RWPE2 (cell line): ENCODE data around the gene TRAK1.
A peak's percentile ranks its signal among the peaks of the same experiment; 100 is the strongest.

Experiments used
- ATAC-seq: fragments of 200-7000 bp; cut with Tn5 transposase; 3 replicates; pipeline ENCODE4 v1.9.1; 2021; ENCODE audit warnings: low read depth
- DNase-seq: peaks from one replicate; pipeline ENCODE4 v3.0.0-alpha.2; 2020; ENCODE audit warnings: low spot score
- H3K27ac ChIP-seq: fragments of 450-650 bp; 2 replicates; pipeline ENCODE4 v1.5.1; 2017; ENCODE audit warnings: mild to moderate bottlenecking; ENCODE audit not compliant: poor library complexity, severe bottlenecking
- H3K27me3 ChIP-seq: fragments of 250-450 bp; sonication (Bioruptor Pico); 2 replicates; pipeline ENCODE4 v1.5.1; 2021; ENCODE audit warnings: mild to moderate bottlenecking, moderate library complexity; ENCODE audit not compliant: insufficient read depth, poor library complexity, severe bottlenecking
- H3K36me3 ChIP-seq: fragments of 250-450 bp; sonication (Bioruptor Pico); 2 replicates; pipeline ENCODE4 v1.5.1; 2020; ENCODE audit warnings: low read depth, mild to moderate bottlenecking, moderate library complexity
- H3K4me1 ChIP-seq: fragments of 250-450 bp; sonication (Bioruptor Pico); 2 replicates; pipeline ENCODE4 v1.5.1; 2021; ENCODE audit warnings: mild to moderate bottlenecking, moderate library complexity; ENCODE audit not compliant: insufficient read depth, poor library complexity, severe bottlenecking
- H3K4me3 ChIP-seq: fragments of 250-450 bp; sonication (Bioruptor Pico); 2 replicates; pipeline ENCODE4 v1.5.1; 2021; ENCODE audit warnings: mild to moderate bottlenecking, moderate library complexity; ENCODE audit not compliant: severe bottlenecking
- H3K9me3 ChIP-seq: fragments of 250-450 bp; sonication (Bioruptor Pico); 2 replicates; pipeline ENCODE4 v1.5.1; 2021; ENCODE audit warnings: mild to moderate bottlenecking, moderate library complexity; ENCODE audit not compliant: severe bottlenecking
- TF ChIP-seq, protein P1 (sequence below): fragments of 450-650 bp; IDR thresholded peaks from one replicate; pipeline ENCODE4 v1.5.1; 2017; ENCODE audit warnings: mild to moderate bottlenecking, moderate library complexity; ENCODE audit not compliant: poor library complexity, severe bottlenecking

TRAK1 gene

DNA sequence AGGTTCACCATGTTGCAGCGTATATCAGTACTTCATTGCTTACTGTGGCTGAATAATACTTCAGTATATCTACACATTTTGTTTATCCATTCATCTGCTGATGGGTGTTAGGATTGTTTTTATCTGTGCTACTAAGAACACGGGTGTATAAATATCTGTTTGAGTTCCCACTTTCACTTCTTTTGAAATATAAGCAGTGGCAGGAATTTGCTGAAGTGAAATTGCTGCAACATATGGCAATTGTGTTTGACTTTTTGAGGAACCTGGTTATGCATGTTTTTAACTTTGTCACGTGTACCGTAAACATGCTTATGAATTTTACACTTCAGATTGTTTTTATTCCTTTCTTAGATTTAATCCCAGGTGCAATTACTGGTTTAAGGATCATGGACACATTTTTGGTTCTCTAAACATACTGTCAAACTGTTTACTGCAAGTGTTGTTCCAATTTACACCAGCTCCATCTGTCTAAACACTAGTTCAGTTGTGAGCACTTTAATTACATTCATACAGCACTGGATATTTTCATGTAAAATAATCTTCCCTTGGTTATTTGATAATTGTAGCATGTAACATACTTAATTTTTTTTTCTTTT, 23.1 kb downstream of the TRAK1 start:
- Histone ChIP-seq H3K4me3 (no peak overlapping the region), H3K36me3 (no peaks in the 10 kb centered on the region), H3K27me3 (no peaks in the 10 kb centered on the region), H3K9me3 (no peaks in the 10 kb centered on the region), H3K27ac (no peak overlapping the region), H3K4me1 (peaks cover 24% of the 10 kb centered on the region)
- ATAC-seq (no peak), DNase-seq (no peak)
- TF ChIP-seq, protein P1, sequence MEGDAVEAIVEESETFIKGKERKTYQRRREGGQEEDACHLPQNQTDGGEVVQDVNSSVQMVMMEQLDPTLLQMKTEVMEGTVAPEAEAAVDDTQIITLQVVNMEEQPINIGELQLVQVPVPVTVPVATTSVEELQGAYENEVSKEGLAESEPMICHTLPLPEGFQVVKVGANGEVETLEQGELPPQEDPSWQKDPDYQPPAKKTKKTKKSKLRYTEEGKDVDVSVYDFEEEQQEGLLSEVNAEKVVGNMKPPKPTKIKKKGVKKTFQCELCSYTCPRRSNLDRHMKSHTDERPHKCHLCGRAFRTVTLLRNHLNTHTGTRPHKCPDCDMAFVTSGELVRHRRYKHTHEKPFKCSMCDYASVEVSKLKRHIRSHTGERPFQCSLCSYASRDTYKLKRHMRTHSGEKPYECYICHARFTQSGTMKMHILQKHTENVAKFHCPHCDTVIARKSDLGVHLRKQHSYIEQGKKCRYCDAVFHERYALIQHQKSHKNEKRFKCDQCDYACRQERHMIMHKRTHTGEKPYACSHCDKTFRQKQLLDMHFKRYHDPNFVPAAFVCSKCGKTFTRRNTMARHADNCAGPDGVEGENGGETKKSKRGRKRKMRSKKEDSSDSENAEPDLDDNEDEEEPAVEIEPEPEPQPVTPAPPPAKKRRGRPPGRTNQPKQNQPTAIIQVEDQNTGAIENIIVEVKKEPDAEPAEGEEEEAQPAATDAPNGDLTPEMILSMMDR: no peak

DNA sequence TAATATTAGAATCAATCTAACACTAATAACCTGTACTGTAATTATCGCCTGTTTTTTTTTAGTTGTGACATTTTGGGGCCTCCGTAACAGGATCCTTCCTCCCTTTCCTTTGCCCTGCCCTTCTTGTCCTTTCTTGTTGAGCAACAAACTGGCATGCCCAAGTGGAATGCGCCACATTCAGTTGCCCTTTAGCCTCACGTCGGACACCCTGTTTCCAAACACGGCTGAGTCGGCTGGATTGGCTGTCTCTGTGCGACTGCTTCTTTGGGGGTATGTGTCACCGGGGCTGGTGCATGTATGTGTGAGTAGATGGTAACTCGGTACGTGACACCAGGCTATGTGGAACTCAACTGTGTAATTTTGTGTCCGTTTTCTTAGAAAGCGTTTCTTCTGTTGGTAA, 24.1 kb downstream of the TRAK1 start:
- no peak overlapping the region for H3K27ac ChIP-seq
- ATAC-seq: 0 out of 3 replicates have a peak, but pooled peaks have one; percentile 6
- TF ChIP-seq, protein P1: no peak

DNA sequence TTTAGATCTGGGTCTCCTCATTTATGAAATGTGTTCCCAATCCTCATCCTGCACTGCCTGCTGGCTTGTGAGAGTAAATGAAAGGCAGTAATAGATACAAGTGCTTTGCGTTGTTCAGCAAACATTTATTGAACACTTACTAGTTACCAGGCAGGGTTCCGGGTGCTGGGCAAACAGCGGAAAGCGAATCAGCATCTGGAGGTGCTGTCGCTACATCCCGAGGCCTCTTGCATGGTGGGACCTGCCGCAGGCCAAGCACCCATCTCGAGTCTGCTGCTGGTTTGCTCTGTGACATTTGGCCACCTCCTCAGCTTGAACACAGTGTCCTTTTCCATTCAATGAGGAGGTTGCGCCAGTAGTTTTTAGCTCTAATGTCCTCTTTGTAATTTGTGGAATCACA, 24.8 kb downstream of the TRAK1 start:
- TF ChIP-seq, protein P1: no peak
- Histone ChIP-seq H3K4me3 (no peak overlapping the region), H3K9me3 (no peaks in the 10 kb centered on the region), H3K27ac (no peak overlapping the region), H3K27me3 (no peaks in the 10 kb centered on the region), H3K4me1 (peaks cover 25% of the 10 kb centered on the region), H3K36me3 (no peaks in the 10 kb centered on the region)
- ATAC-seq (no peak), DNase-seq (no peak)

More for the DNA sequence above, 24.1 kb downstream of the TRAK1 start:
- DNase-seq: no peak
- Histone ChIP-seq H3K27me3 (no peaks in the 10 kb centered on the region), H3K4me3 (no peak overlapping the region), H3K9me3 (no peaks in the 10 kb centered on the region), H3K4me1 (peaks cover 25% of the 10 kb centered on the region), H3K36me3 (no peaks in the 10 kb centered on the region)

DNA sequence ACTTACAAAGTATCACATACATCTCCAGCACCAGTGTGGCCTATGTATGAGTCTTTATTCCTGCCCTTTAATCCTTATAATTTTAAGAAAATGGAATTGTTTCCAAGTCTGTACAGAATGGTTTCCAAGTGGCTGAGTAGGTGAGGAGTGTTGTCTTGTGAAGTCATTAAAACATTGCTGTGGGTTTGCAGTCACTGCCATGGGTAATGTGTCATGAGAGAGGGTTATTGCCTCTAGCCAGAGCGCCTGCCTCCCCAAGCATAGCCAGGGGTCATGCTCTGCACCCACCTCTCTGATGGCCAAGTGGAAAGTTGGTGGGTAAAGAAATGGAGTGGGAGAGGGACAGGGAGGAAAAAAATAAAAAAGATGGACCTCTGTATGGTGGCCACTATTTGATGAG, 25.3 kb downstream of the TRAK1 start:
- DNase-seq: no peak
- no peak overlapping the region for H3K4me3 ChIP-seq
- peaks cover 25% of the 10 kb centered on the region for H3K4me1 ChIP-seq
- no peaks in the 10 kb centered on the region for H3K27me3 ChIP-seq
- no peak overlapping the region for H3K27ac ChIP-seq
- TF ChIP-seq, protein P1: no peak
- no peaks in the 10 kb centered on the region for H3K9me3 ChIP-seq
- no peak for ATAC-seq
- no peaks in the 10 kb centered on the region for H3K36me3 ChIP-seq
